HG03457 (cell line): ENCODE results near the gene EFNB2.

Experiments used
- ATAC-seq: cut with Tn5 transposase; IDR thresholded peaks from one replicate; pipeline ENCODE4 v1.9.1; 2021; ENCODE audit warnings: moderate number of reproducible peaks; ENCODE audit not compliant: unreplicated experiment

Gene EFNB2

DNA sequence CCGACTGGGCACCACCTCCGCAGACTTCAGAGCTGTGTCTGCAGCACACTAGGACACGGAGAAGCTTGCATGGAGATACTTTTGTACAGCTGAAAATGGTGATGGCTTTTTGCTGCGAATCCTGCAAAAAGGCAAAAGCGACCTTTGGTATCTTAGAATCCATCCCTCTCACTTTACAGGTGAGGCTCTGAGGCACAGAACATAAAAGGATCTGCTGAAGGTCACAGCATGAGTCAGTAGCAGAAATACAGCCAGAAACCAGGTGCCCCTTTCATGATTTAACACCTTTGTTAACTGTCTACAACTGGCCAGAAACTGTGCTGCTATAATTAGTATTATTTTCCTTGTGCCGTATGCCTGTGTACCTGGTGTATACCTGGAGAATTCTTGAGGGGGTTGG lies 48.3 kb downstream of the EFNB2 start:
- no peak for ATAC-seq

DNA sequence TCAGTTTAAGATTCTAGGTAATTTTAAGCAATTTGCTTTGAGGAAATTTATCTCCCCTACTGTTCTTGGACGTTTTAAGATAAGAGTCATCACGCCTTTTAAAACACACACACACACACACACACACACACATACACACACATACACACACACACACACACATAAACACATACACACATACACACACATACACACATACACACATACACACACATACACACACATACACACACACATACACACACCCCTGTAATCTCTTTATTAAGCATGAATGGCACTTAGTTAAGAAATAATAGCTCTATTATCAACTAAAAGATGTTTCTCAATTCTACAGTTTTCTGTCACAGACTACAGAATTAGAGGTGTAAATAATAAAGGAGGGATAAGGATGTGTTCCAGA lies 49.2 kb downstream of the EFNB2 start:
- ATAC-seq, result no peak

DNA sequence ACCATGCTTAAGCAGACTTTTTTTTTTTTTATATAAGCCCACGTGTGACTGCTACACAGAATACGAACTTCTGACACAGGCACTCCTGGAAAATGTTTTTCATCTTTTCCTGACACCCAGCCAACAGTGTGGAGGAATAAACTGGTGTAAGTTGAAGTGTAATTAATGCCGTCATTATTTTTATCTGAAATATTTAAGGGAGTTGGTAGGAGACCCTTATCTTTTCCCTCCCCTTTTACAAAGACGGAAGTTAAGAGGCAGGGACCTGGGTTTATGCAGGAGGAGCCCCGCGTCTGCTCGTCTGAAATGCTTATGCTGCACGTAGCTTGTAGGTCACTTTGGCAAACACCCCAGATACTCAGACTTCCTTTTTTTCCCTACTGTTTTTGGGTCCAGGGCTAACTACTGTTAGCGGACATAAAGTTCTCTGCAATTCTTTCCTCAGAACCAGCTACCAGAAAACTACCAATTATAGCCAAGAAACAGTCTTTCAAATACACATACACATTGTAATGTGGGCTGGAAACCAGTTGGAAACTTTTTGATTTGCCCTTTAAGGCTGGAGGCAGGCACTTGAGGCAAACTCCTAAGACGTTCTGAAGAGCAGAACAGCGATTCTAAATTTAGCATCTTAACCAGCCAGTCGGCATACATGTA lies 50.8 kb downstream of the EFNB2 start:
- no peak for ATAC-seq

DNA sequence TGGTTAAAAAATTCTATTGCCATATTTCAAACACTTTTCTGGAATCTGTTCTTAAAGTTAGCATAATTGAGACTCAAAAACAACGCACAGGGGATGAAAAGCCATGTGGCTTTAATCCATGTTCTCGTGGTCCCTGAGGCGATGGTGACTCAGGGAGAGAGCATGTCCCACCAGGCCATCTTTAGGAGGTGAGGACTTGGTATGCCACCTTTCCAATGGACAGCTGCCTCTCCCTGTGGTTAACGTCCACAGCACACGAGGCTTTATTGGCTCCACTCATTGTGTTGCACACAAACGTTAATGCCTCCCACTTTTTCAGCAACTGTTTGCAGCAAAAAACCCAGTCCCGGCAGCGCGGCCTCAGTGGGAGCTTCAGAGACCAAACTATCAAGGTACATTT lies 51.4 kb downstream of the EFNB2 start:
- no peak for ATAC-seq

DNA sequence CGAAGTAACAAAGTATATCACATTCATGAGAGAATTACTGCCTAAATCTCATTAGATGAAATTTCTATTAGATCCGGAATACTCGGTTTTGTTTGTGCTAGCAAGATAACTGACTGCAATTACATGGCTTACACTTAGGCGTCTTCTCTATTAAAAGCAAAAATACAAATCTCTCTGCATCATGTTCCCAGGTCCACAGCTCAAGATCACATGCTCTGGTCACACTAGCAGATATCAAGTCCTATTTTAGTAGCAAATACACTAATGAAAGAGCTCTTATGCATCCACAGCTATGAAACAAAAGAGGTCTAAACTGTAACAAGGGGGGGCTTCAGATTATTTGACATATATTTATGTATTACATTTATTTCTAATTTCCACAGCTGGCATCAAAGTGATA lies 53.5 kb downstream of the EFNB2 start:
- ATAC-seq, result no peak

DNA sequence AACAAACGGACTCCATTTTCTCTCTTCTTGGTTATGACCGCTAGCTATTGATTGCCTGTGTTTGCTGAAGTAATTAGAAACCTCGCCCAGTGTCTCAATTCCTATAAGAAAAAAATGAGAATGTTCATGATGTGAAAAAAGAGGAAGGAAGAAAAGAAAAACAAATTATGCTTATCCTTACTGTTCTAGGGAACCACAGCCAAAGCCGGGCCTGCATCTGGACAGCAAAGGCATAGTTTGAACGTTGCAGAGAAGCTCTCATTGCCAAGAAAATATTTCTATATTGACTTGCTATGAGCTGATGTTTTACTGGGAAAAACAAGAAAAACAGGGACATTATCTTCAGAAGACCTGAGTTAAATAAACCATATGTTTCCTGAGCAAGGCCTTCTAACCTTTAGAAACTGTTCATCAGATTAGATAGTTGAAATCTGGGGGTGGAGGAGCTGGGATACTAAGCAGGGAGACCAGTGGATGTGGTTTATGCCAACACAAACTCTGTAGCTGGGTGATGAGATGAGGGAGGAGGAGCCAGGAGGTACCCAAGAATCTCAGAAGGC lies 55.0 kb downstream of the EFNB2 start:
- no peak for ATAC-seq

DNA sequence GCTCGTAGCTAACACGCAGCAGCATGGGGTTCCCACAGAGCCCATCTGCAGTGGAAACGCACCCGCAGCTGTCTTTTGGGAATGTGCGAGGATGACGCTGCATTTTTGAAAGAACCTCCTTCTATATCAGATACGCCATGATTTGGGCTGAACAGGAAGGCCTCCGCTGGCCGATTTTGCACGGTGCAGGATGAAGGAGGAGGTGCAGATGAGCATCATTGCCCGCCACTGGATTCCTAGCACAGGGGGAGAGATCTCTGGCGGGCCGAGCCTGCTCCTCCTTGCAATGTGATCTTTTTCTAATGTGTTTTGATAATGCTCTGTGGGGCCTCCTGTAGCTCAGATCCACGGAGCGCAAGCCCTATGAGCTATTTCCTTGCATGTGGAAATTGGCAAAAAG lies 55.5 kb downstream of the EFNB2 start:
- ATAC-seq, result no peak

DNA sequence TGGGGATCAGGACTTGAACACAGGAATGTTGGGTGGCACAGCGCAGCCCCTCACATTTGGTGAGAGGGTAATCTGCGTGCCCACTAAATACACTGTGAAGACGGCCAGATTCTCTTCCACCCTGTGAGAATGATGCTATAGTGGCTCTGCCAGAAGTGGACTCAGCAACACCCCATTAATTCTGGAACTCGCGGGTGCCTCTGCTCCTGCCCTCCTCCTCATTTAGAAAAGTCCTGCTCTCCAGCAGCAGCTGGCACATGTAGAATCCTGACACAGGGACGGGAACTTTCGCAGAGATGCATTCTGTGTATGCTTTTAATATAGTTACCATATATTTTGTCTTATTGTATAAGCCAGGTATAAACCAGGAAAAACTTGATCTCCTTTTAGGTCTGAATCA lies 57.3 kb downstream of the EFNB2 start:
- ATAC-seq, result no peak

DNA sequence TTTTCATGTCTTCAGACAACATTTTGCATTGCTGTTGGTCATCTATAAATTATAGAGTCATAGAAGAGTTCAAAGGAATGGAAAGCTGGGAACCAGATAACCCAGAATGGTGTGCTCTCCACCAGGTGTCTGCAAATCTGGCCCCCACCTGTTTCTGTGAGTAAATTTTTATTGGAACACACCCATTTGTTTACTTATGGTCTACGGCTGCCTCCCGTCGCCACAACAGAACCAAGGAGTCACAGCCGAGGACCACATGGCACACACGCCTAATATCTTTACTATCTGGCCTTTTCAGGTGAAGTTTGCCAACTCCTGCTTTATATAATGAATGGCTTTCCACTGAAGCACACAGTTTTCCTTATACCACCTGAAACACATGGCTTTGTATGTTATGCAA lies 58.2 kb downstream of the EFNB2 start:
- no peak for ATAC-seq

DNA sequence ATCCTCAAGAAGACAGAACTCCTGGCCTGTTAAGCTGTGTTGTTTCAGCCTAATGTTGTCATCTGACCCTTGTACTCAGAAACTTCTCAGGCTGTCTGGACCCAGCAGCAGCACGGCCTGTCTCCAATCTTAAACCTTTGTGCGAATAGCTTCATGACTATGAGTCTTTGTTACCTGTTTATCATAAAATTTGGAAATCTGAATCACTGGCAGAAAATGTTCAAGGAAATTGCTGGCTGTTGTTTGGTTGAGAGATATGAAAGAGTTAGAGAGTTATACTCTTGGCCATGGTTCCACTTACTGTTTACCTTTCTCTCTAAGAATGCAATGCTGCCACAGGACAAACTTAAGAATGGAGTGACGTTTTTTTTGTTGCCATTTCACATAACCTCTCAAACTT lies 59.6 kb downstream of the EFNB2 start:
- no peak for ATAC-seq

DNA sequence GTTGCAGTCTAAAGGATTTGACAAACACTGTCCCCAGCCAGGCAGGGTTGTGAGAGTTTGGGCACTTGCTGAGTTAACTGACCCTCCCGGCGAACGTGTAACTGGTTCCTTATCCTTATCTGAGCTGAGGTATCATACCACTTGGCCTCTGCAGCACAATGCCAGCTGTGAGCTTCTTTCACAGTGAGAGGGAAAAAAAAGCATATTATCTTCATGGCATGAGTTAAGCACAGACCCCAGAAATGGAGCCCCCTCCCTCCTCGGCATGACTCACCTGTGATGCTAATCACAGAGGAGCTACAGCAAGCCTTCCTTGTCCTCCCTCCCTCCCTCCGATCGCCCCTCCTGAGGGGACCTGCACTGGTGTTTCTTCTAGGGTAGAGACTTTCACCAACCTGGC lies 60.5 kb downstream of the EFNB2 start:
- no peak for ATAC-seq

DNA sequence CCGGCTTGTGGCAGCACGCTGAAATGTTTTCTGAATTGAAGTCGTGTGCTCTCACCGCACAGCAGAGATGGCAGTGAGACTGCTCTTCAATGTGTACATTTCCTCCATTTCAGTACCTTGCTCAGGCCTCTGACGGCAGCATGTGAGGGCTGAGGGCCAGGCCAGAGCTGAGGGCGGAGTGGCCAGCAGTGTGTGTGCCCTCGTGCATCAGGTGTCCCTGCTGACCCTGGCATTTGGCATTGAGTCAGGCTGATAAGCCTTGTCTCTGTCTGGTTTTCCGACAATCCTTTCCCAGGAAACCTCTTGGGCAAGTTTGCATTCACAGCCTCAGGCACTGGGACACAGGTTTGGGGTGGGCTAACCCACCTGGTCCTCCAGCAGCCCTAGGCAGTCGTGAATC lies 62.3 kb downstream of the EFNB2 start:
- ATAC-seq, result no peak

DNA sequence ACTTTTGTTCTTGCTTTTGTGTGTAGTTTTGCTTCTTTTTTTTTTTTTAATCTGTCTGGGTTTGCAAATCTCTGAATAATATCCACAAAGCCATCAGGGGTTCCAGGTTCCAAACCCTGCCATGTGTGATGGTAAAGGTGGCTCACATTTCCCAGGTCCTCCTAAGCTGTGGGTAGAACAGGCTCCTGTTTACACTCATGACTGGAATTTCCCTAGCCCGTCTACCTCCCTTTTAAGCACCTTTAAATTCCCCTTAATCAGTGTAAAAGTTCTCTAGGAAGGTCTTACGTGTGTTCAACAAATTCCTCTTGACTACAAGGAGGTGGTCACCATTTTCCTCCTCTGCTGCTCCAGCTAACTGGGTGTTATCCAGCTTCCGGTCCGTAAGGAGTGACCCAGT lies 62.8 kb downstream of the EFNB2 start:
- ATAC-seq, result no peak

DNA sequence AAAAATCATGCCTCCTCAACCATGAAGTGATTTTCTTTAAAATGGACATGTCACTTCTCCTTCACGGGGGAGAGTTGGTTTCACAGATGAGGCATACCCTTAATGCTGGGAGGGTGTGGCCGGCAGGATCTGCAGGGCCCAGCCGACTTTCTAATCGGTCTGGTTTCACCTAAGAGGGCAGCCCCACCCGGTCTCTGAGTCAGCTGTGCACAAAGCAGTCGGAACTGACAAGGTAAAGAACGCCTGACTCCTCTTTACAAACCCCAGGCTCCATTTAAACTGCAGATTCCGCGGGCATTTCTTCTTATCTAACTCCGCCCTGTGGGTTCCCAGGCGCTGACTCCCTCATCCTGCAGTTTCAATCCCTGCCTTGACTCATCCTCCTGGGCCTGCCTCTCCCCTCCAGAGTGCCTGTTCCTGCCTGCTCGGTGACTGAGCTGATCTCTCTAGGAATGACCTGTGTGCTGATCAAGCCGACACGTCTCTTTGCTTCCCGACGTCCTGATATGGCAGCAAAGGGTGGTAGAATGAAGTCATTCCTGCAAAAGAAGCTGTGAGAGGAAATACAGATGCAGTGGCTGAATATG lies 63.4 kb downstream of the EFNB2 start:
- no peak for ATAC-seq

DNA sequence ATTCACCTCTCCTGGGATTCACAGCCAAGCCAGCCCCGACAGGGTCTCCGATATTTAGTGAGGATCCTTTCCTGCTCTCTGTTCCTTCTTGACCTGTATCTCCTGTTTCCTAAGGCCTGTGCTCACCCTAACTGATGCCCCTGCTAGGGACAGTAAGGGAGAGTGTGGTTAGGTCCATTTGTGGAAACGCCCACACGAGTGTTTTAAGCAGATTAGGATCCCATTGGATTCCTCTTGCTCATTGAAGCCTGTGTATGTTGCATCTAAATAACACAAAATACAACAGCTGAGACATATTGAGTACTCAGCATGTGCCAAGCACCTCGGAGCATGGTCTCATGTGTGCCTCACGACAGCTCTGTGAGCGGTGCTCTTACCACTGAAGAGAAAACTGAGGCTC lies 64.9 kb downstream of the EFNB2 start:
- no peak for ATAC-seq

DNA sequence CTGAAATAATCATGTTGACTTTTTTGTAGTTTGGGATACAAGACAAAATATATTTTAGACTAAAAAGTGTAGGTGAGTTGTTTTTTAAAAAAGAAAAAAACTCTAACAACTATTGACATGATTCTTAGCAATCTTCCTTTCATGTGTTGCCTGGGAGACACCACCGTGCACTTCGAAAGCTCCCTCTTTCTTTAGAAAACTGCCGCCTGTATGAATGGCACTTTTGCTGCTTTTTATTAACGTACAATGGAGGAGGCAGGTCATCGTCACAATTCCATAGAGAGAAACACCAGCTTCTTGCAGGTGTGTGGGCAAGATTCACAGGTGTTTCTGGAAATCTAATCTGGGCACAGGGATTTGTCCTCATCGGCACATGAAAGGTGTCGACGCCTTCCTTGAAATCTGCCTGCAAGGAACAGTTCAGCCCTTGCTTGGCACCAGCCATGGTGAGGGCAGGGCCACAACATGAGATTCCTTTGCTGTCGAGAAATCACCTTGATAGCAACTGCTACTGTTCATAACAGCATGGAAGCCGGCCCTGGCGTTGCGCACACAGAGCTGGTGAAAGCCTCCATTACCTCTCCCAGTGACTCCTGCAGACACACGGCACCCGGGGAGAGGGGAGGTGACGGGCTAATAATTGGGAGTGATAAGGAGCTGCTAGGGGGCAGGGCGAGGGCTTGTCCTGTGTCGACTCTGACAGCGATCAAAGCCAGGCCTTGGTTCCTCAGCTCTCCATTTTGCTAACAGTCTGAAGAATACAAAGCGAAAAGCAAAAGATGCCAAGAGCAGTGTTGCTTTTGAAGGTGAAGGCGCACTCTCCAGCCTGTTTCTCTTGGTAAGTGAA lies 66.5 kb downstream of the EFNB2 start:
- no peak for ATAC-seq

DNA sequence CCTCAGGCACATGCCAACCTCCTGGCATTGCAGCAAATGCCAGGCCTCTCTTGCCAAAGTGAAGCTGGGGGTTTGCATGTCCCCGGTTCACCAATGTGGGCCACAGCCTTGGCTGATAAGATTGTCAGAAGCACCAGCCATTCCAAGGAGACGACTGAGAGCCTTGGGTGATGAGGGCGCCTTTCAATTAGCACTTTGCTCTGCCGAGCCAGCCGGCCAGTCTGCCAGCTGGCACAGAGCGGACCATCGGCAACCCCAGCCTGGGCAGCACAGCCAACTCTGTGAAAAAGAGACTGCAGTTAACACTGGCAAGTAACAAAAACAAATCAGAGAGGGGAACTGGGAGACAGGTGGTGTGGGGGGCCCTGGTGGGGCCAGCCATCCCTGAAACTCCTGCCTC lies 67.3 kb downstream of the EFNB2 start:
- no peak for ATAC-seq

DNA sequence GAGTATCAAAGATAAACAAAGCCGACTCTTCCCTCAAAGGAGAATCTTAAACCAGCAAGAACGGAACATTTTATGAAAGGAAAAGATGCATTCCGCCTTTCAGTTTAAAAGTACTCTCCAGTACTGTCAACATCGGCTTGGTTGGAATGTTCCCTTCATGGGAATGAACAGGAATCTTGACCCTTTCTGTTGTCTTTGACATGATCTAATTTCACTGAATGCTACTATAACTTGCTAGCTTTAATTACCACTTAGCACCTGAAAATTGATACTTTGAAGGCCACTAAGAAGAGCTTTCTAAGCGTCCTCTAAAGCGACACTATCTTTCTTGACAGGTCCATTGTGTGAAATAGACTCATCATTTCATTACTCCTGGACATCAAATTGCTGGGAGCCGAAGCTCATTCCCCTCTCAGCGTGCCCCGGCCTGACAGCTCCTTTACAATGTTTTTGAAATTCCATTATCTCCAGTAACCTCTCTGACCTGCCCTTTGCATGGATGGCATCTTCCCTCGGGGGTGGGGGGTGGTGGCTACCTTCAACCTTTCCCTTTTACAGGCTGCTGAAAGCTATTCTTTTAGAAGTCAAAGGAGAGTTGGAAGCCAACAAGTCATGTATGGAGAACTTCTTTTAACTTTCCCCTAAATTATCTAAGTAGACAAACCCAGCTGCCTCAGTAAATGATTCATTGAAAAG lies 67.9 kb downstream of the EFNB2 start:
- no peak for ATAC-seq

DNA sequence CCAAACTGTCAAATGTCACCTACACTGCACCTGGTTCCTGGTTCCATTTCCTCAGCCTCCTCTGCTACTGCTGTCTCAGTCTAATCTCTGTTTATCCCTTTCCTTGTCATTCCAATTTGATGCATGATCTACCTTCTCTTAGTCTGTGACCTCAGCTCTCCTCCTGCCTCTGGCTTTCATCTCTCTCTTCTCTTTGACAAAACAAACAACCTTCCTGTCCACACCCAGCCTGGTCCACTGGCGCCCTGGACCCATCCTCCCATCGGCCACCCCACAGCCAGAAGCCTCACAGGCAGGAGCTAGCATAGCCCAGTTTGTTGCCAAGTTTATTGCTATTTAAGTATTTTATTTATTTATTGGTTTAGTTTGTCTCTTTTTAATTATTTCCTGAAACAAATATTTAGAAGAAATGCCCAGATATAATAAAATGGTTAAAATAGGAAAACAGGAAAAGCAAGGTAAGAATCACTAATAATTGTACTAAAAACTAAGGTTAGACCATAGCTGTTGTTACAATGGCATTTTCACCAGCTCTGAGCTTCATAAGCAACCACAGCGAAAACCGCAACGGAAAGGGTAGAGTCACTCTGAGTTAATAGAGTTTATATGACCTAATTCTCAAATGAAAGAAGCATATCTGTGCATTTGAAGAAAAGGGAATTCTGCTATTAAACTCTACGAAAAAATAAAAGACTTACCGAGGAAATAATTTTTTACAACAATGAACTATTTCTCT lies 68.6 kb downstream of the EFNB2 start:
- ATAC-seq, result no peak

DNA sequence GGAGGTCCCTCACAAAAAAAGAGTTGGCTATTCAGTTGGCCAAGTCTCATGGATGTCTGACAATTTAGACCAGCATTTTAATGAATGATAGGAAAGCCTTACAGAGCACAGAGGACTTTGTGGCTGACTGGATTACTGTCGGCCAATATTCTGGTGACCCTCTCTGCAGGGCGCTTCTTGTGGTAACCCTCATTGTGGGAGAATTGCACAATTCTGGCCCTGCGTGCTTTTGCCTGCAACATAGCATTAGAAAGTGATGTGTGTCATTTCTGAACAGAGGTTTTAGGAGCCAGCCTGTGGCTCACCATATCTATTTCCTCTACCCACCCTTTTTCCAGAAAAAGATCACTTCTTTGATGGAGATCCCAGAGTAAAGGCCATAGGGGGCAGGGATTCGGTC lies 71.4 kb downstream of the EFNB2 start:
- ATAC-seq, result no peak

DNA sequence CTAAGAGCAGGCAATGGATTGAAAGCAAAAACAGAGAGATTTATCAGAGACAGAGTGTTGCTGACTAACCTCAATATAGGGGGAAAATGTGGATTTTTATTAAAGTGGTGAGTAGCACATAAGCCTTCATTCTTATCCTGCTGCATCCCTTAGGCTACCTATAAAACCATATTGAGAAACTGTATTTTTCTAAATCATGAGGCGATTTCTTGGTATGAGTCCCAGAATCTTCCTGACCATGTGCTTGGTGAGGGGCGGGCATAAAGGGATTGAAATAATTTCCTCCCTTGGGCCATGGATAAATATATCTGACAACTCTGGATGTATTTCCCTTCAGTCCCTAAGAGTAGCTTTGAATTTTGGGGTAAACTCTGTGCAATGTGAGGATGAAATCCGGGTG lies 72.8 kb downstream of the EFNB2 start:
- ATAC-seq, result no peak
